ENCODE results near the gene PDZD2.

- no peak for TF ChIP-seq EZH2 (IDR thresholded peaks at IDR 0.05; ENCODE audit: insufficient read depth, poor library complexity, severe bottlenecking)
- no peak for TF ChIP-seq EZH2phosphoT487 (IDR thresholded peaks at IDR 0.05; ENCODE audit: insufficient read depth, low read depth)
These were observed 422.3 kb downstream of the PDZD2 start for GRCh38 chr5:32061236-32061635.
